ENCODE data around the gene VPS26B.

The VPS26B gene

DNA sequence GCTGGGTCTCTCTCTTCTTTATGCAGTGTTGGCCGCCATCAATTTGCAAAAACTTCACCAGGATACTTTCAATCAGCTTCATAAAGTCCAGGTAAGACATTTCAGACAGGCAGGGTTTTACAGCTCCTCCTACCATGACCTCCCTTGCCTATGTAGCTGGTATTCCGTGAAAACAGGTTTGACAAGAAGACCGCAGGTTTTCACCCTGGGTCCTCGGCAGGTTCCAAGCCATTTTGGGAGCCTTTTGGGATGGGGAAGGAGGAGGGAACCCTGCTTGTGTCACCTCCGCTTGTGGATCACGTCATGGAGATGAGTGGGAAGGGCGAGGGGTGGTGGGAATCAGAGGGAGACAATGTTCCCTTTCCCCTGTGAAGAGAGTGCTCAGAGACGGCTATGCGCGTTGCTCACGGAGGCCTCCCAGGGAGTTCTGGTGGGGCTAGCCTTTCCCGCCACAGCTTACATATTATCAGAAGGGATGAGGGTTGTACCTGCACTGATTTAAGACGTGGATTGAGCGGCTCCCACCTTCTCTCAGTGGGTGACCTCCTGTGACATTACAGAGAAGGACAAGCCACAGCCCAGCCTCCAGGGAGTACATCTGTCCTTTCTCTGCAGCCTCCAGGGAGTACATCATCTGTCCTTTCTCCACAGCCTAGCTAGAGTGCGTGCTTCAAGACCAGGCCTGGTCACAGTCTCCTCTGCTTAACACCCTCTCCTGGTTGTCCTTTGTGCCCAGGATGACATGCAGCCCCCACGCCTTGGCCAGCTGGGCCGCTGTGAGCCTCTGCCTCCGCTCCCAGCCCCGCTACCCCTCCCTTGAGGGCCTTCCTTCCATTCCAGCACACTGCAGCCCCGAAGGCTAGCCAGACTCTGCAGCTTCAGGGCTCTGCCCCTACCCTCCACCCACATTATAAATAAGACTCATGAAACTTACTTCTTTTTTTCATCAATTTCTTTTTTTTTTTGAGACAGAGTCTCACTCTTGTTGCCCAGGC, 68.9 kb downstream of the VPS26B start:
- no peaks in the 10 kb centered on the region for H3K9me3 Mint-ChIP-seq (ENCODE audit: low read depth)
- no peak overlapping the region for H3K27ac Mint-ChIP-seq
- H3K4me1 Mint-ChIP-seq (ENCODE audit: low read depth), result no peaks in the 10 kb centered on the region
- H3K27me3 Mint-ChIP-seq, result no peaks in the 10 kb centered on the region
- no peaks in the 10 kb centered on the region for H3K36me3 Mint-ChIP-seq
- H3K4me3 Mint-ChIP-seq, result no peak overlapping the region

DNA sequence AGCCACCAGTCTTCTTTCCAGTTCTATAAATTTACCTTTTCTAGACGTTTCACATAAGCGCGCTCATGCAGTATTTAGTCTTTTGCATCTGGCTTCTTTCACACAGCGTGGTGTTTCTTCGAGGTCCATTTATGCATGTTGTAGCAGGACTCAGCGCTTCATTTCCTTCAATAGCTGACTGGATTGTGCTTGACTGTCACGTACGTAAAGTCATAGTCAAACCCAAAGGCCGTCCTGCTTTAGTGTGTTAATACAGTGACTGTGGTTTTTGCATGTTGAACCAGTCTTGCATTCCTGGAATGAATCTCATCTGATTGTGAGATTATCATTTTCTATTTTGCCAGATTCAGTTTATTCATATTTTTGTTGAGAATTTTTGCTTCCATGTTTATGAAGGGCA, 70.2 kb downstream of the VPS26B start:
- Mint-ChIP-seq H3K9me3 (ENCODE audit: low read depth) (no peaks in the 10 kb centered on the region), H3K4me1 (ENCODE audit: low read depth) (no peaks in the 10 kb centered on the region), H3K4me3 (no peak overlapping the region), H3K27me3 (no peaks in the 10 kb centered on the region), H3K27ac (no peak overlapping the region), H3K36me3 (peaks cover 3% of the 10 kb centered on the region)

All from activated naive CD8-positive, alpha-beta T cell (primary cell).